ENCODE data around the gene OR2L5.

DNA sequence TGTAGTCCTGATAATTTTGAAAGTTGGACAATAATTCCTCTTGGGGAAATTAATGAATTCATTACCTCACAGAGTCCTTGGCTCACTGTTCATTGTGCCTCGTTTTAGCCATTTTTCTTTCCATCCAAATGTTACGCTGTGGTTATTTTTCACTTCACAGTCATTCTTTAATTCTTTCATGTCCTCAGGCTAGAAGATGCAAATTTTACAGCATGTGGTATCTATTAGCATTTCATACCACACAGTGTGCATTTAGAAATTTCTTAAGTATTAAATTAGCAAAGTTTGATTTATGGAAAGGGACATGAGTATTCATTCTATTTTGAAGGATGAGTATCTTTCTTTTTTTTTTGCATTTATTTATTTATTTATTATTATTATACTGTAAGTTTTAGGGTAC is 51.6 kb downstream of the OR2L5 start:
- TF ChIP-seq, protein P1, sequence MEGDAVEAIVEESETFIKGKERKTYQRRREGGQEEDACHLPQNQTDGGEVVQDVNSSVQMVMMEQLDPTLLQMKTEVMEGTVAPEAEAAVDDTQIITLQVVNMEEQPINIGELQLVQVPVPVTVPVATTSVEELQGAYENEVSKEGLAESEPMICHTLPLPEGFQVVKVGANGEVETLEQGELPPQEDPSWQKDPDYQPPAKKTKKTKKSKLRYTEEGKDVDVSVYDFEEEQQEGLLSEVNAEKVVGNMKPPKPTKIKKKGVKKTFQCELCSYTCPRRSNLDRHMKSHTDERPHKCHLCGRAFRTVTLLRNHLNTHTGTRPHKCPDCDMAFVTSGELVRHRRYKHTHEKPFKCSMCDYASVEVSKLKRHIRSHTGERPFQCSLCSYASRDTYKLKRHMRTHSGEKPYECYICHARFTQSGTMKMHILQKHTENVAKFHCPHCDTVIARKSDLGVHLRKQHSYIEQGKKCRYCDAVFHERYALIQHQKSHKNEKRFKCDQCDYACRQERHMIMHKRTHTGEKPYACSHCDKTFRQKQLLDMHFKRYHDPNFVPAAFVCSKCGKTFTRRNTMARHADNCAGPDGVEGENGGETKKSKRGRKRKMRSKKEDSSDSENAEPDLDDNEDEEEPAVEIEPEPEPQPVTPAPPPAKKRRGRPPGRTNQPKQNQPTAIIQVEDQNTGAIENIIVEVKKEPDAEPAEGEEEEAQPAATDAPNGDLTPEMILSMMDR (IDR thresholded peaks at IDR 0.05 in 2 of 3, conservative IDR thresholded peaks at IDR 0.05 in 1 of 3; ENCODE audit: borderline replicate concordance in 1 of 3, insufficient read depth in 1 of 3, low read depth in 2 of 3, low read length in 2 of 3), result no peak
- TF ChIP-seq CEBPB (IDR thresholded peaks at IDR 0.05; ENCODE audit: low read depth), result no peak
- TF ChIP-seq EZH2 (IDR thresholded peaks at IDR 0.05), result no peak
- no peak for TF ChIP-seq EZH2phosphoT487 (IDR thresholded peaks at IDR 0.05; ENCODE audit: borderline replicate concordance)
- no peak for TF ChIP-seq POLR2AphosphoS5 (IDR thresholded peaks at IDR 0.05; ENCODE audit: low read depth, low read length)
- no peak for TF ChIP-seq POLR2A (IDR thresholded peaks at IDR 0.05; ENCODE audit: borderline replicate concordance, extremely low read depth, insufficient read depth, insufficient read length)
- no peak for TF ChIP-seq ZNF274 (IDR thresholded peaks at IDR 0.05; ENCODE audit: low read depth, low read length)
- no peak for TF ChIP-seq SP1 (IDR thresholded peaks at IDR 0.05; ENCODE audit: low read depth)
- no peak for TF ChIP-seq EGR1 (IDR thresholded peaks at IDR 0.05; ENCODE audit: low read depth)
- no peak for TF ChIP-seq RAD21 (IDR thresholded peaks at IDR 0.05; ENCODE audit: low read depth)
- TF ChIP-seq, protein P2, sequence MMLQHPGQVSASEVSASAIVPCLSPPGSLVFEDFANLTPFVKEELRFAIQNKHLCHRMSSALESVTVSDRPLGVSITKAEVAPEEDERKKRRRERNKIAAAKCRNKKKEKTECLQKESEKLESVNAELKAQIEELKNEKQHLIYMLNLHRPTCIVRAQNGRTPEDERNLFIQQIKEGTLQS (IDR thresholded peaks at IDR 0.05), result no peak
